Progenitor cell of endocrine pancreas (in vitro differentiated cells): Measurements from ENCODE around the gene HEXIM2. TPM values are rescaled to one million over a fixed set of nuclear protein-coding genes. Genes with fewer than 3 reads are reported as not detected.

Experiments
- DNase-seq: peaks from one replicate; pipeline ENCODE4 v3.0.0; 2021; ENCODE audit warnings: low spot score; ENCODE audit not compliant: unreplicated experiment
- H3K27ac Mint-ChIP-seq: 2 replicates; pipeline ENCODE4 v1.8.0; 2021; ENCODE audit warnings: mild to moderate bottlenecking, moderate library complexity, mixed read lengths
- H3K27me3 Mint-ChIP-seq: 2 replicates; pipeline ENCODE4 v1.8.0; 2021; ENCODE audit warnings: mixed read lengths
- H3K36me3 Mint-ChIP-seq: 2 replicates; pipeline ENCODE4 v1.8.0; 2022; ENCODE audit warnings: mixed read lengths; ENCODE audit not compliant: insufficient read depth
- H3K4me1 Mint-ChIP-seq: 2 replicates; pipeline ENCODE4 v1.8.0; 2021; ENCODE audit warnings: low read depth, mixed read lengths
- H3K4me3 Mint-ChIP-seq: 2 replicates; pipeline ENCODE4 v1.8.0; 2021; ENCODE audit warnings: low read depth, mild to moderate bottlenecking, moderate library complexity, mixed read lengths
- H3K9me3 Mint-ChIP-seq: 2 replicates; pipeline ENCODE4 v1.8.0; 2021; ENCODE audit warnings: low read depth, mixed read lengths
- CTCF ChIP-seq: fragments of 200-600 bp; sonication (generic); IDR thresholded peaks from one replicate; pipeline ENCODE4 v1.5.0; 2021; ENCODE audit warnings: antibody characterized with exemption, mild to moderate bottlenecking; ENCODE audit not compliant: unreplicated experiment
- total RNA-seq: library from RNA; stranded (reverse); gene quantifications from 2 replicates; pipeline ENCODE4 v1.2.1, GENCODE V29; 2021

HEXIM2 gene
- total RNA-seq, 1 donor from 2014 or later, result 11.9 TPM

GRCh38 chr17:45115015-45115625, 46.6 kb upstream of the HEXIM2 start:
- no peaks in the 10 kb centered on the region for H3K4me1 Mint-ChIP-seq

GRCh38 chr17:45115871-45116270, 45.8 kb upstream of the HEXIM2 start:
- Mint-ChIP-seq H3K4me3 (no peak overlapping the region), H3K27ac (no peak overlapping the region), H3K36me3 (no peaks in the 10 kb centered on the region), H3K9me3 (no peaks in the 10 kb centered on the region), H3K27me3 (no peaks in the 10 kb centered on the region), H3K4me1 (no peaks in the 10 kb centered on the region)
- no peak for TF ChIP-seq CTCF
- DNase-seq, result no peak

More at GRCh38 chr17:45115015-45115625, 46.6 kb upstream of the HEXIM2 start:
- Mint-ChIP-seq H3K27me3 (no peaks in the 10 kb centered on the region), H3K9me3 (no peaks in the 10 kb centered on the region), H3K27ac (no peak overlapping the region), H3K36me3 (no peaks in the 10 kb centered on the region), H3K4me3 (no peak overlapping the region)
- no peak for TF ChIP-seq CTCF
- DNase-seq, result no peak

GRCh38 chr17:45116434-45117016, 45.1 kb upstream of the HEXIM2 start:
- no peak overlapping the region for H3K27ac Mint-ChIP-seq
- H3K36me3 Mint-ChIP-seq, result no peaks in the 10 kb centered on the region
- no peaks in the 10 kb centered on the region for H3K9me3 Mint-ChIP-seq
- no peaks in the 10 kb centered on the region for H3K27me3 Mint-ChIP-seq
- no peaks in the 10 kb centered on the region for H3K4me1 Mint-ChIP-seq
- no peak overlapping the region for H3K4me3 Mint-ChIP-seq
- DNase-seq, result no peak
- TF ChIP-seq CTCF, result no peak

GRCh38 chr17:45117334-45117733, 44.3 kb upstream of the HEXIM2 start:
- Mint-ChIP-seq H3K27ac (no peak overlapping the region), H3K4me3 (no peak overlapping the region), H3K36me3 (no peaks in the 10 kb centered on the region), H3K27me3 (no peaks in the 10 kb centered on the region), H3K4me1 (no peaks in the 10 kb centered on the region), H3K9me3 (no peaks in the 10 kb centered on the region)
- TF ChIP-seq CTCF, result no peak
- DNase-seq, result no peak

GRCh38 chr17:45117848-45118646, 43.6 kb upstream of the HEXIM2 start:
- no peak for DNase-seq
- peaks cover 7% of the 10 kb centered on the region for H3K4me1 Mint-ChIP-seq
- no peaks in the 10 kb centered on the region for H3K9me3 Mint-ChIP-seq
- no peaks in the 10 kb centered on the region for H3K36me3 Mint-ChIP-seq
- no peak overlapping the region for H3K27ac Mint-ChIP-seq
- H3K27me3 Mint-ChIP-seq, result no peaks in the 10 kb centered on the region
- no peak for TF ChIP-seq CTCF
- no peak overlapping the region for H3K4me3 Mint-ChIP-seq
